GM12872 (cell line): ENCODE data around the gene MTHFR.

ENCODE experiments used
- CTCF ChIP-seq: IDR thresholded peaks from 3 replicates; pipeline ENCODE4 v1.5.1; 2011; ENCODE audit warnings: low read depth, mild to moderate bottlenecking, low read length, moderate library complexity; ENCODE audit not compliant: insufficient read depth

Gene MTHFR

GRCh38 chr1:11770011-11770410 lies 35.8 kb downstream of the MTHFR start:
- no peak for TF ChIP-seq CTCF

GRCh38 chr1:11769274-11769673 lies 36.5 kb downstream of the MTHFR start:
- no peak for TF ChIP-seq CTCF

GRCh38 chr1:11768821-11769220 lies 36.9 kb downstream of the MTHFR start:
- TF ChIP-seq CTCF: no peak

GRCh38 chr1:11767922-11768704 lies 37.7 kb downstream of the MTHFR start:
- no peak for TF ChIP-seq CTCF

- no peak for TF ChIP-seq CTCF
Observed at GRCh38 chr1:11766429-11766776, 39.4 kb downstream of the MTHFR start.

- no peak for TF ChIP-seq CTCF
Observed at GRCh38 chr1:11765661-11766428, 39.9 kb downstream of the MTHFR start.

- TF ChIP-seq CTCF: no peak
Observed at GRCh38 chr1:11764519-11764918, 41.2 kb downstream of the MTHFR start.
